COLO668 (cell line): ENCODE measurements around the gene SERINC2.
"Not testable (repeated sequence)": the region's sequence is repeated elsewhere in the genome, so short reads cannot be mapped to it uniquely, and the experiment has no call there.

ENCODE experiments used
- DNase-seq: peaks from one replicate; lab custom pipeline; 2025; ENCODE audit not compliant: unreplicated experiment; lab: John Stamatoyannopoulos, UW

Gene SERINC2

DNA sequence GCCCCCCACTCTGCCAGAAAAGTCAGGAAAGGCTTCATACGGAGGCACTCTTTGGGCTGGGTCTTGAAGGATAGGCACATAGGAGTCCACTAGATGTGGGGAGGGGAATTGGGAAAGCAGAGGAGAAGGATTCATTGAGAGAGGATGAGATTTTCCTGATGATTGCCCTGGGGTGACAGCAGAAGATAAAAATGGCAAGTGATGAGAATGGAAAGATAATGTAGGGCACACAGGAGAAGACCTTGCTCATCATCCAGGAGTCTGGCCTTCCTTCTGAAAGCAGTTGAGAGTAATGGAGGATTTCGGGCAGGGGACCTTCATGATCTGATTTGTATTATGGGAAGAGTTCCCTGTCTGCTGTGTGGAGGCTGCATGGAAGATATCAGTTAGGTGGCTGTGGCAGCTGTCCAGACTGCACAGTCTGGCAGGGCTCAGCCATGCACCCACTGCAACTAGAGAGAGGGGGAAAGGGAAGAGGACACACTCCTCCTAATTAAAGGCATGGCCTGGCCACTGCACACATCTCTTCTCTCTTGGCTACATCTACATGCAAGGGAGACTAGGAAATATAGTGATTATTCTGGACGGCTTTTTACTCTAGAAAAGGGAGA, 30.5 kb upstream of the SERINC2 start:
- no peak for DNase-seq

DNA sequence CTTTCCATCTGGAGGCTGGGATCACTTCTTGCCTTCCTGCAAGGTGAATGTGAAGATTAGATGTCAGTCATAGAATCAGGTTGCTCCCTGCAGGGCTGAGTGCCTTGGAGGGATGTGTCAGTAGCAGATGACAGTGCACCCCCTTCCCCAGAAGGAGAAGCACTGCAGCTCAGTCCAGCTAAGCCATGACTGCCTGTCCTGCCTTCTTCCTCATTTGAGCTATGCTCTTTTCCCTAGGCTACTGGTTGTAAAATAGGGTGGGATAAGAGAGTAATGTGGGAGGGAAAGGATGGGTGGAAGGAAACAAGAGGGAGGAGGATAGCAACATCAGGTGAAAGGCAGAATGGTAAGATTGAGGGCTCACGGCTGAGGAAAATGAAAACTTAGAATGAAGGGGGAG, 29.0 kb upstream of the SERINC2 start:
- DNase-seq, result no peak

DNA sequence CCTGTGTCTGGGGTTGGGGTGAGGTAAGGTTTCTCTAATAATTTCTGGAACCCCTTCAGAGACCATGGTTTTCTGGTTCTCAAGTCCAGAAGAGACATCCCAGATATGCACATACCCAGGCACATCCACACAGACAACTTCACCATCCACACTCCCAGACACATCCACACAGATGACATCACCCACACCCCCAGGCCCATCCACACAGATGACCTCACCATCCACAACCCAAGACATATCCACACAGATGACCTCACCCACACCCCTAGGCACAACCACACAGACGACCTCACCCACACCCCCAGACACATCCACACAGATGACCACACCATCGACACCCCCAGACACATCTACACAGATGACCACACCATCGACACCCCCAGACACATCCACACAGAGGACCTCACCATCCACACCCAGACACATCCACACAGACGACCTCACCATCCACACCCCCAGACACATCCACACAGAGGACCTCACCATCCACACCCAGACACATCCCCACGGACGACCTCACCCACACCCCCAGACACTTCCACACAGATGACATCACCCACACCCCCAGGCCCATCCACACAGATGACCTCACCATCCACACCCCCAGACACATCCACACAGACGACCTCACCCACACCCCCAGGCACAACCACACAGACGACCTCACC, 26.3 kb upstream of the SERINC2 start:
- not testable (repeated sequence) for DNase-seq

GRCh38 chr1:31387612-31388011, 25.4 kb upstream of the SERINC2 start:
- no peak for DNase-seq

- DNase-seq, result no peak
Measured at GRCh38 chr1:31389616-31390015, 23.4 kb upstream of the SERINC2 start.

DNA sequence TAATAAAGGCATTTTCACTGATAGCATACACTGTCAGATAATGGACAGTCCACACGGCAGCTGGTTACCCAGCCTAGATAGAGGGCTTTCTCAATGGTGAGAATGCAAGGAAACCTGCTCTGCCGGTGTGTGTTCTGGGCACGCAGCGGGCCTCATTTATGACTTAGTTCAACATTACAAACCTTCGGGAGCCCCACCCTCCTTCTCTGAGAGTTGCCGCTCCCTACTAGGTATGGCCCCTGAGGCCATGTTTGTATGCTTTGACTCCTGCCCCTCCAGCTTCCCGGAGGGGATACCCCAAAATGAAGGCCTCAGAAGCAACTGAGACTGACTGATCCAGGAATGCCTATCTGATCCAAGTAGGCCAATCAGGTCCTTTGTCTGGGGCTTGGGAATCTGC, 22.9 kb upstream of the SERINC2 start:
- DNase-seq, result no peak

GRCh38 chr1:31393463-31393862, 19.6 kb upstream of the SERINC2 start:
- DNase-seq, result no peak

DNA sequence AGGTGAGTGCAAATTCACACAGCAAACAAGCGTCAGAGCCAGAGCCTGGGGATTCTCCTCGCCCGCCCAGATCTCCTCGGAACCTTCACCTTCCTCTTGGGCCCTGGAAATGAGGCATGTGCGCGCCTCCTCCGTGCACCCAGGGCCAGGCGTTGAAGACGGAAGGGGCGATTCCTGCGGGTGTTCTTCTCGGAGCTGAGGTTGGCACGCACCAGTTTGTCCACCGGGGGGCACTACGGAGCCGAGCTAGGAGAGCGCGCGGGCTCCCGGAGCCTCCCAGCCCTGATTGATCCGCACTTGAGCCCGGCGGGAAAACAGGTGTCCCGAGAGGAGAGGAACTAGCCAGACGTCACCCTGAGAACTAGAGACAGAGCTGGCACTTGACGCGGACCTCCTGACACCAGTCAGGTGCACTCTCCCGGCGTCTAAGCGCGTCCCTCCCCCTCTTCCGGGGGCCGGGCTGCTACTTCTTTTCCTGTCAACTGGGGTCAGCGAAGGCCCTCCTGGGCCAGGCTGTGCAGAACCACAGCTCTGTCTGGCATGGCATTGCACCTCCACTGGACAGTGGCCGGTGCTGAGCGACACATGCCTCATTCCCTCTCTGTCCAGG, 18.3 kb upstream of the SERINC2 start:
- peak; percentile 99 for DNase-seq

DNA sequence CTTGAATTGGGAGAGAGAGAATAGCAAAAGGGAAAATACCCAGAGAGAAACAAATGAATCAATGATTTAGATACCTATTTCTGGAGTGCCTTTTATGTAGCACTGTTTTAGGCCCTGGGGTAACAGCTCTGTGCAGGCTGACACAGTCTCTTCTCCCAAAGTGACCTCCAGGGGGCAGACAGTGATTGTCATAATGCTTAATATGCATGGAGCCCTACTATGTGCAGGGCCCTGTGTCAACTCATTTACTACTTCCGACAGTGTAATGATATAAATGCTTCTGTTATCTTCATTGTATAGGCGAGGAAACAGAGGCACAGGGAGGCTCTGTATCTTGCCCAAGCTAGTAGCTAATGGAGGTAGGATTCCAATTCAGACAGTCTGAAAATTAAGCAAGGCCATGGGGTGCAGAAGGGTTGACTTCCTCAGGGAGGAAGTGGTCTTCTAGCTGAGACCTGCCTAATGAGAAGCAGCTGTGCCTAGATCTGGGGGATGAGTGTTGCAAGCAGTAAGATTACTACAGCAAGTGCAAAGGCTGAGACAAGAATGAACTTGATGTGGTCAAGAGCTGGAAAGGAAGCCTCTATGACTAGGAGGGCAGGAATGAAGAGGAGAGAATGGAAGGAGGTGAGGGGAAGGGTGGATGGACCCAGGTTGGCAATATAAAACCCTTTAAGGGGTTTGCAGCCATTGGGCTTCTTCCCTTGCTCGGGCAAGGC, 16.2 kb upstream of the SERINC2 start:
- no peak for DNase-seq

- DNase-seq, result no peak
Measured at GRCh38 chr1:31397360-31398095, 15.5 kb upstream of the SERINC2 start.

DNA sequence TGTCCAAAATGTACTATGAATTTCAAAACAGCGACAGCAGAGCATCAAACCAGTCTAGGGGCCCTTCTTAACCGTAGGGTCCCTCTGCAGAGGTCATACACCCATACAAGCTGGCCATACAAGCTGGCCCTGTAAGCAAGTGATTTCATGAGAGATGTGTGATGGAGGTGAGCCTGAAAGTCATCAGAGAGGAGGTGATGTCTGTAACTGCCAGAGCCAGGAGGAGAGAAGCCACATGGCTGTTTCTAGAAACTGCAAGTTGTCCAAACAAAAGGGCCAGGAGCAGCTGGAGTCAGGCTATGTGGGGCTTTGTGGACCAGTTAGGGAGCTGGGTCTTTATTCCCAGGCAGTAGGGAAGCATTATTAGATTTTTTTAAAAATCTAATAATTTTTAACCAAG, 14.8 kb upstream of the SERINC2 start:
- no peak for DNase-seq

GRCh38 chr1:31399976-31400375, 13.0 kb upstream of the SERINC2 start:
- DNase-seq, result no peak

GRCh38 chr1:31400393-31400792, 12.6 kb upstream of the SERINC2 start:
- DNase-seq, result no peak

DNA sequence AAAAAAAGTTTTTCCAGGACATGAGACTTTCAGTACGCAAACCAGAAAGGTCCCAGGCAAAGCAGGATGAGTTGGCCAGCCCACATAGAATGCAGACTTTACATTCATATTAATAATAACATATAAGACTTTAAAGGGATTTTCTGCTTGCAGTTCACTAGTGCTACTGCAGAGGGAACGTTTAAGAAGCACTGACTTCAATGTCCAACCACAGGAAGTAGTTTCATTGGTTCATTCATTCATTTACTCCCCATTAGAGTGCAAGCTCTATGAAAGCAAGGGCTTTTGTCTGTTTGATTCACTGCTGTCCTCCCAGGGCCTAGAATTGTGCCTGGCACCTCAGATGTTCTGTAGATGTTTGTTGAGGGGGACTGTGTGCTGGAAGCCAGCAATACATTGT, 11.8 kb upstream of the SERINC2 start:
- DNase-seq, result no peak

GRCh38 chr1:31405578-31406245, 7.3 kb upstream of the SERINC2 start:
- no peak for DNase-seq

DNA sequence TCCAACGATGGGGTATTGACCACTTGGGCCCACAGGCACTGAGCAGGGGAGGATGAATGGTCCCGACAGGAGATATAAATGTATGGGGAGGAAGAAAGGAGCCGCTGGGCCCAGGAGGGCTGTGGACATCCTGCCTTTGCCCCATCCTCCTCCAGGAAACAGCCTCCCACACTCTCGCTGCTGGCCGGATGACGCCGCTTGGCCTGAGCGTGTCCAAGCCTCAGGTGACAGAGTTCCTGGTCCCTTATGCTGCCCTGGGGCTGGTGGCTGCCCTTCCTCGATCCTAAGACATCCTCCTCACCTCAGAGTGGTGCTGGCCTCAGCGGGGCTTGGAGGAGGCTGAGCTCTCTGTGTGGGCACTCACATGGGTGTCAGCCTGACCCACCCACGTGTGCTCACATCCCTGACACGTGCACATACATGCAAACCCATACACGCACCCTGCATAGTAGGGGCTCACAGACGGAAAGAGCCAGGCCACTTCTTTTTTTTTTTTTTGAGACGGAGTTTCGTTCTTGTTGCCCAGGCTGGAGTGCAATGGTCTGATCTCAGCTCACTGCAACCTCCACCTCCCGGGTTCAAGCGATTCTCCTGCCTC, 5.9 kb upstream of the SERINC2 start:
- no peak for DNase-seq

DNA sequence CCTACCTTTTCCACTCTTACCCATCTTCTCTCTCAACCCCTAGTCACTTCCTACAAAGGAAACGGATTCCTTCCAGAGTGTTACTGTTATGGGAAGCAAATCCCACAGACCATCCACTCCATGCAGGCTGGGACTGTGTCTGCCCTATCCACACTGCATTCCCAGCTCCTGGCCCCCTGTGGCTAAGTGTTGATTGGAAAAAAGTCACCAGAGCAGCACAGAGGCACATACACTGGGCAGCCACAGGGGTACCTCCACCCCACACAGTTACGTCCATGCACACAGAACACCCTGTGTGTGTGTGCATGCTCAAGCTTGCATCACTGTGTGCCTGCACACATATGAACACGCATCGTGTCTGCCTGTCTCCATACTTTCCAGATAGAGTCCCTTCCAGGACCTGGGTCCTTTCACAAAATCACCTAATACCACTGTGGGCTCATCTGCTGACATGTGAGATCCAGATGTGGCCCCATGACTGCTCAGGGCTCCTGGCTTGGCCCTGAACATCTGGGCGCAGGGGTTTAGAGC, 4.2 kb upstream of the SERINC2 start:
- DNase-seq, result no peak

DNA sequence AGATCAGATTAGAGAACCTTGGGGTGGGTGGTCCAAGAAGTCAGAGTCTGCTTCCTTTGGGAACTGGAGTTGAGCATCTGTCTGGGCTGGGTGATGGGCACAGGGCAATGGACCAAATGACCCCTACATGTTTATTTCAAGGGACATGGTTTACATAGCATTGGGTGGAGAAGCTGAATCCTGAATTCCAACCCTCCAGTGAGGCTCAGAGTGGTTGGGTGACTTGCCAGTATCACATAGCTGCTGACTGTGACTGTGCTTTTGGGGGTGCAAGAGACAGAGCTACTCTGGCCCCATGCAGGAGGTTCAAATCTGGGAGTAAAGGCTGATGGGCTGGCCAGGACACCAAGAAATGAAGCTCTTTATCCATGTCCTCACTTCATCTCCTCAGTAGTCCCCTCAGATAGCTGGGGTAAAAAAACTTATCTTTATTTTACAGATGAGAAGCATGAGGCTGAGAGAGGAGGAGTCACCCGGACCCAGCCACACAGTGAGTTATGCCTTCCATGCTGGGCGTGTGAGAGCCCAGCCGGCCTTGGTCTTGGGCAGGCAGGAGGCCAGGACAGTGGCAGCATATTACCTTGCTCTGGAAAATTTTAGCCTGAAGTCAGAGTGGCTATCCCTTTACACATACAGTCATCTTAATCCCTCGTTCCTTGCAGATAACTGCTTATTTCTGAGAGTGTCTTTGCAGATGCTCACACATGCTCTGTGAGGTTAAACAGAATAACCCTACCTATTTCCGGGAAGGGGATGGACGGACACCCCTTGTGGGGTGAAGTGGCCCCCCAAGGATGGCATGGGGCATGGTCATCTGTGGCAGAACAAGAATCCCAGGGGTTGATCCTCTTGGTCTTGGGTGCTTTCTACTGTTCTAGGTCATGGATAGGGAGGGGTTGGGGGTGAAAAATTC, 2.8 kb upstream of the SERINC2 start:
- no peak for DNase-seq

GRCh38 chr1:31410871-31411270, 2.1 kb upstream of the SERINC2 start:
- no peak for DNase-seq
